Head of caudate nucleus (tissue), 42 donors: ENCODE measurements around the gene SUN5.
"Not testable (repeated sequence)": the region's sequence is repeated elsewhere in the genome, so short reads cannot be mapped to it uniquely, and the experiment has no call there.

ENCODE experiments used
- DNase-seq, 42 donors: peaks; one replicate each; pipeline versions ENCODE4 v3.0.0 to v3.0.0-alpha.2; 2020 to 2021; ENCODE audit warnings: mixed read lengths in 7 of 42
- intact Hi-C: fragments of 100-400 bp; cut with DNase I; formaldehyde crosslinking; loops from one replicate; pipeline ENCODE4 v1.15.0; 2022

SUN5 gene

GRCh38 chr20:33004141-33004751, at the start of gene SUN5:
SUN5 (minus strand) TSS chr20:33004433; CDS start chr20:33004340, 93 bp downstream.
- no peak for DNase-seq

GRCh38 chr20:33053291-33054106, 49.3 kb upstream of the SUN5 start, which contains the start of gene BPIFB3:
BPIFB3 (plus strand) TSS chr20:33053903; CDS start chr20:33055436, 1,533 bp downstream.
- intact Hi-C loops, result no loop called here
- no peak for DNase-seq

More at GRCh38 chr20:33004141-33004751, at the start of gene SUN5:
- intact Hi-C loops, result no loop called here

GRCh38 chr20:33051333-33051732, 47.1 kb upstream of the SUN5 start:
- intact Hi-C loops, result no loop called here
- DNase-seq, result no peak

GRCh38 chr20:33046412-33046811, 42.2 kb upstream of the SUN5 start:
- intact Hi-C loops, result no loop called here
- DNase-seq, result no peak

- DNase-seq, intact Hi-C loops: not testable (repeated sequence)
Measured at GRCh38 chr20:33045129-33045721, 41.0 kb upstream of the SUN5 start.

- no peak for DNase-seq
Measured at GRCh38 chr20:33043731-33044181, 39.5 kb upstream of the SUN5 start.

GRCh38 chr20:33042983-33043730, 38.9 kb upstream of the SUN5 start:
- intact Hi-C loops, result no loop called here
- no peak for DNase-seq

More at GRCh38 chr20:33043731-33044181, 39.5 kb upstream of the SUN5 start:
- intact Hi-C loops, result no loop called here

- DNase-seq, result no peak
- intact Hi-C loops, result no loop called here
Measured at GRCh38 chr20:33042430-33042829, 38.2 kb upstream of the SUN5 start.

GRCh38 chr20:33038243-33038642, 34.0 kb upstream of the SUN5 start:
- no peak for DNase-seq
- intact Hi-C loops, result no loop called here

- DNase-seq, result no peak
- intact Hi-C loops, result no loop called here
Measured at GRCh38 chr20:33037456-33037855, 33.2 kb upstream of the SUN5 start.

- intact Hi-C loops, result no loop called here
- no peak for DNase-seq
Measured at GRCh38 chr20:33034901-33035492, 30.8 kb upstream of the SUN5 start.

- intact Hi-C loops, result no loop called here
- DNase-seq, result no peak
Measured at GRCh38 chr20:33034115-33034514, 29.9 kb upstream of the SUN5 start.

- DNase-seq, result no peak
- intact Hi-C loops, result no loop called here
Measured at GRCh38 chr20:33033381-33033780, 29.1 kb upstream of the SUN5 start.

- DNase-seq, result no peak
- intact Hi-C loops, result no loop called here
Measured at GRCh38 chr20:33032555-33032954, 28.3 kb upstream of the SUN5 start.

GRCh38 chr20:33031531-33031930, 27.3 kb upstream of the SUN5 start, which contains the start of gene BPIFB6:
BPIFB6 (plus strand) TSS chr20:33031648; CDS start chr20:33031648, 0 bp downstream.
- intact Hi-C loops, result no loop called here
- no peak for DNase-seq

- intact Hi-C loops, result no loop called here
- no peak for DNase-seq
Measured at GRCh38 chr20:33030569-33030968, 26.3 kb upstream of the SUN5 start.

- intact Hi-C loops, result no loop called here
Measured at GRCh38 chr20:33030076-33030475, 25.8 kb upstream of the SUN5 start.

GRCh38 chr20:33028875-33029274, 24.6 kb upstream of the SUN5 start:
- intact Hi-C loops, result no loop called here

More at GRCh38 chr20:33030076-33030475, 25.8 kb upstream of the SUN5 start:
- no peak for DNase-seq

More at GRCh38 chr20:33028875-33029274, 24.6 kb upstream of the SUN5 start:
- no peak for DNase-seq
